HL-60/S4 treated with retinoic acid at 250 ng/mL for 4 days and 3 days (cell line): ENCODE data around the gene MRPL52.

Experiments used
- in situ Hi-C: fragments of 300-500 bp; cut with MboI; formaldehyde crosslinking; loops from 2 replicates; pipeline ENCODE4 v1.7.0; 2022; ENCODE audit warnings: low sequenced_read_pairs

The MRPL52 gene

GRCh38 chr14:22837750-22838538 is 8.3 kb downstream of the MRPL52 start:
- in situ Hi-C loops = no loop called here

- in situ Hi-C loops = no loop called here
Measured at GRCh38 chr14:22838631-22839041, 8.9 kb downstream of the MRPL52 start.

GRCh38 chr14:22839159-22839779 is 9.6 kb downstream of the MRPL52 start:
- in situ Hi-C loops = no loop called here

- in situ Hi-C loops = no loop called here
Measured at GRCh38 chr14:22841311-22841710, 11.6 kb downstream of the MRPL52 start.

- in situ Hi-C loops = no loop called here
Measured at GRCh38 chr14:22841769-22842168, 12.1 kb downstream of the MRPL52 start.

GRCh38 chr14:22842211-22843122 is 12.8 kb downstream of the MRPL52 start:
- in situ Hi-C loops = no loop called here

GRCh38 chr14:22843123-22843925 is 13.6 kb downstream of the MRPL52 start:
- in situ Hi-C loops = no loop called here

GRCh38 chr14:22844221-22845102 is 14.8 kb downstream of the MRPL52 start:
- in situ Hi-C loops = no loop called here

- in situ Hi-C loops = no loop called here
Measured at GRCh38 chr14:22845103-22845394, 15.4 kb downstream of the MRPL52 start.

- in situ Hi-C loops = no loop called here
Measured at GRCh38 chr14:22845821-22846625, 16.3 kb downstream of the MRPL52 start.

- in situ Hi-C loops = no loop called here
Measured at GRCh38 chr14:22846811-22847307, 17.2 kb downstream of the MRPL52 start.

GRCh38 chr14:22847661-22848341 is 18.1 kb downstream of the MRPL52 start:
- in situ Hi-C loops = no loop called here

- in situ Hi-C loops = no loop called here
Measured at GRCh38 chr14:22848351-22849164, 18.9 kb downstream of the MRPL52 start.

GRCh38 chr14:22849212-22849819 is 19.6 kb downstream of the MRPL52 start:
- in situ Hi-C loops = no loop called here

- in situ Hi-C loops = loop anchor here (25.0 kb wide), 1 partner anchor 289 kb away; no protein-coding TSS in a partner anchor
Measured at GRCh38 chr14:22850944-22851764, 21.5 kb downstream of the MRPL52 start.

- in situ Hi-C loops = loop anchor here (25.0 kb wide), 1 partner anchor 290 kb away; no protein-coding TSS in a partner anchor
Measured at GRCh38 chr14:22852178-22852577, 22.5 kb downstream of the MRPL52 start.
